HG02588 (cell line): ENCODE measurements around the gene FBXO46.
"Not testable (repeated sequence)": the region's sequence is repeated elsewhere in the genome, so short reads cannot be mapped to it uniquely, and the experiment has no call there.

Experiments
- ATAC-seq: cut with Tn5 transposase; IDR thresholded peaks from one replicate; pipeline ENCODE4 v1.9.1; 2021; ENCODE audit warnings: mild to moderate bottlenecking, moderate library complexity; ENCODE audit not compliant: unreplicated experiment

FBXO46 gene

DNA sequence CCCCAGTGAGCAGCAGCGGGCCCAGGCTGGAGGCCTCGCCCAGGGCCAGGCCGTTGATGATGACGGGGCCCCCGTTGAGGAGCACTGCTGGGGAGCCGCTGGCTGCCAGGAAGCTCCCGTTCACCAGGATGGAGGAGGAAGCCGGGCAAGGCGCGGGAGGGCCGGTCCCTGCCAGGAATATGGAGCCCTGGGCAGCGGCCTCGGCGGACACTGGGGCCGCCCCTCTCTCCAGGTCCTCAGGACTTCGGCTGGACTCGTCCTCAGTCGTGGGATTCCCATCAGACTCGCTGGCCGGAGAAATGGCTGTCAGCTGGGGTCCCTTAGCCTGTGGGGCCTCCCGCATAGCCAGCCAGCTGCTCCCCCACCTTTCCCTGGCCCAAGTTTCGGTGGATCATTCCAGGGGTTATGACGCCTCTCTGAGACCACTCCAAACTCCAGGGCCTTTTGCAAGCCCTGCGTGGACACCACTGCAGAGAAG, 36.2 kb upstream of the FBXO46 start:
- ATAC-seq = no peak

DNA sequence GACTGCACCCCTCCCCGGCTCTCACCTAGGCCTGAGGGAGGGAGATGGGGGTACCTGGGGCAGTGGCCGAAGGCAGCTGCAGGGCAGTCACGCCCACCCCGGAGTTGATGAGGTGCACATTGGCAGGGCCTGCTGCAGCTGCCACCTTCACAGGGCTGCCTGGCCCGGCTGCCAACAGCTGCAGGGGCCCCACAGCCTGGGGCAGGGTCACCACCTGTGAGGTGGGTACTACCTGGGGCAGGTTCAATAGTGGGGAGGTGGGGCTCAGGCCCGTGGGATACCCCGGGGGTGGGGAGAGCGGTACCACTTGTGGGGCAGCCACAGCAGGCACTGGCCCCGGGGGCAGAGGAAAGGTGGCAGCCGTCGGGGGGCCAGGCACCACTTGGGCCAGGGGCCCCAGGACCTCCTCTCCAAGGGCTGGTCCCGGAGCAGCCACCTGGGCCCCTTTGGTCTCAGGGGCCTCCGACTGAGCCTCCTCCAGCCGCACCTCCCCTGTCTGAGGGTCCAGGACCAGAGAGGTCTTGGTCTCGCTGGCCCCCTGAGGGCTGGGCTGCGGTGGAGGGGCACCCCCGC, 35.7 kb upstream of the FBXO46 start:
- no peak for ATAC-seq

DNA sequence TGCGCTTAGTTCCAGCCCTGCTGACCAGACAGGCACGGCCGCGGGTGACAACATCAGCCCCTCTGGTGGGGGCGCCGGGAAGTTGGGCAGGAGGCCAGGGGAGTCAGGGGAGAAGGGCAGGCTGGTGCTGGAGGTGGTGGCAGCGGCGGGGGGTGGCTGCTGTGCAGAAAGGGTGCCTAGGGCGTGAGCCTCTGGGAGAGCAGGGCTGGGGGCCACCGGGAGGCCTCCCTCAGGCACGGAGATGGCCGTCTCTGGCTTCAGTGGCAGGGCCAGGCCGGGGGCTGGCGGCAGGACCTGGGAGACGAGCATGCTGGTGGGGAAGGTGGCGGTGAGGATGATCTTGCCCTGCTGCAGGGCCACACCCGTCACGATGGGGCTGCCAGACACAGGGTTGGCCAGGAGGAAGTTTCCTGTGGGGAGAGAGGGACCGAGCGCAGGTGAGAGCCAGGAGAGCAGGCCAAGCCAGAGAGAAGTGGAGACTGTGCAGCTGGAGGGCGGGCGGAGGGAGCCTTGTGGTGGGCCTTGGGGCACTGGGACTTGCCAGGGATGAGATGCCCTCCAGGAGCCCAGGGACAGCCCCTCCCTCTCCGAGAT, 35.1 kb upstream of the FBXO46 start:
- ATAC-seq = no peak

DNA sequence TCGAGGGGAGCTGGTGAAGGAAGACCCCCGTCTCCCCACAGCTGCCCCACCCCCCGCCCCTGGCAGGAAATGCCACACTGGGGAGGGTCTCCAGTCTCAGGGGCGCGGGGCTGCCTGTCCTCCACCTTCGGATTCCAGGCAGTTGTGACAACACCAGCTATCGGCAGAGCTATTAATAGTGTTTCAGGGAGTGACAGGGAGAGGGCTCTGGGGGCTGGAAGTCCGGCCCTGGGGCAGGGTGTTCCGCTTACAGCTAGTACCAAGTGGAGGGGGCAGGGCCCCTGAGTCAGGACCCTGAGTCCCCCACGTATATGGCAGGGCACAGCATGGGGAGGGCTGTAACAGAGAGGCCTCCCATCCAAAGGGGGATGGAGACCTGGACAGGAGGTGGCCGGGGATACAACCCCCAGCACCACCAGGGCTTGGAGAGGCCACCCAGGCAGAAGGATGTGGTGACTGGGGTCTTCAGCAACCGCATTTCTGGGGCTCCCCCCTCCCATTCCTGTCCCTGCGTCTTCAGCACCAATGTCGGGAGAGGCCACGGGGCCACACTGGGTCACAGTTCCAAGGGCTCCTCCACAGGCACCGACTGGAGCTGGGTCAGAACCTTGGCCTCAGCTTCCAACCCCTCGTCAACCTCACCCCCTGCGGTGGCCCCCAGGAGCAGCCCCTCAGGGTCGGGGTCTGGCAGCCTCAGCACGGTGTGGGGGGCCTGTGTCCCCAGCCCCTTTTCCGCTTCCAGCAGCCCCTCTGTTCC, 34.4 kb upstream of the FBXO46 start:
- no peak for ATAC-seq

DNA sequence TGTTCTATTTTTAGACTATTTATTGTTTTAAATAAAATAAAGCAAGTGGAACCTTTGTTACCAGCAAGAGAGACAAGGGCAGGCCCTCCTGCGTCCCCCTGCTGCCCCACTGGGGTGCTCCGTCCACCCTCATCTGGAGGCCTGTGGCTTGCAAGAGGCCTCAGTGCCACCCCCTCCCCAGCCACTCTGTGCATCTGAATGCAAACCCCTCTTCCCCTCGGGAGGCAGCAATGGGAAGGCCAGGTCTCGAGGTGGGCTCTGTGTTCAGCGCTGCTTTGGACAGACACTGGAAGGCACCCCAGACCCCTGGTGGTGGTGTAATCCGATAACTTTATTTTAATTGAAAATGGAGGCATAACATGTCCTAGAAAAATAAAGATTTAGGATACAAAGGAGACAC, 33.8 kb upstream of the FBXO46 start:
- ATAC-seq = no peak

DNA sequence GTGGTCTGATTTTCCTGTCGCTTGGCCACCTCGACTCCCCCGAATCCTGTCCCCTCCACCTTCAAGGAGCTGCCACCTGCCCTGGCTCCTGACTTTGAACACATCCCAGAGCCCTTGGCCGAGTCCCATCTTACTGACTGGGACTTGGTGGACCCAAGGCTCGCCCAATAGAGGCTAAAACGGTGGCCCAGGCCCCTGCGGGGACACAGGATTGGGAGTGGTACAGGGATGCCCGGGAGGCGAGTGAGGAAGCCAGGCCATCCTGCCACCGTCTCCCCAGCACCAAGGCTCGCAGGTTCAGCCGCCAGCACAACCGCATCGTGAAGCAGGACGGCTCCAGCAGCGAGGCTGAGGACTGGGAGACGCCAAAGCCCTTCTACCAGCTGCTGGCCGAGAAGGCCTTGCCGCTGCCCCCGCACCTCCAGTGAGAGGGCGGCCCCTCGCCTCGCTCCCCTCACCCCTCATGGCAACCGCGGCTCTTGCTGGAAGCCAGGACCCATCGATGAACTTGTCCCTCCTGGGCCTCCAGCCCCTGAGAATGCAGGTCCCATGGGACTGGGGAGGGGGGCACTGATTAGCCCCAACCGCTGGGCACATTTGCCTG, 33.1 kb upstream of the FBXO46 start:
- ATAC-seq = no peak

DNA sequence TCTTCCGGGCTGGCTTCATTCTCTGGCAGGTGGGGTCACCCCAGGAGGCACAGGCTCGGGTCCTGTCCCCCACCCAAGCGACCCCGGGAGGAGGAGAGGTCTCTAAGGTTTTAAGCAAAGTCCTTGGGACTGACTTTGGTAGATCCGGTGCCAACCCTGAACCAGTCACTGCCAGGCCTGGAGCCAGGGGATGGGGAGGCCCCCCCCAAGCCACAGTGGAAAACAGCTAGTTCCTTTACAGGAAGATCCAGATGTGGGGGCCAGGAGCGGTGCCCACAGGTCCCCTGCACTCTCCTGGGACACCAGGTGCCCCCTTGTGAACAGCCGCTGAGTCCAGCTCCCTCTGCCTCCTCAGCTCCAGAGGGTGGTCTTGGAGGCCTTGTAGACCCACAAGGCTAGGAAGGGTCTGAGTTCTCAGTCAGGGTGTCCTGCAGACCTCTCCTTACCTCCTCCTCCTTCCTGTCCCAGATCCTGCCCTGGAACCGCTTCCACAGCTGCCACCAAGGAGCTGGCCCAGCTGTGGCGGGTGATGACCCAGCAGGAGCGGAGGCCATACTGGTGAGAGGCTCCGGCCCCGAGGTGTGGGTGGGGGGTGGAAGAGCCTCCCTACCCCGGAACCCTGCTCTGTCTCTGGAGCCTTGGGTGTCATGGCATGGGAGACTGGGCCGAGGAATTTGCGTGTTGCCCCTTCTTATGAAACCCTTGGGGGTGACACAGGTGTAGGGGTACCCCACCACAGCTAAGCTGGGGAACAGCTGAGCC, 32.4 kb upstream of the FBXO46 start:
- no peak for ATAC-seq

DNA sequence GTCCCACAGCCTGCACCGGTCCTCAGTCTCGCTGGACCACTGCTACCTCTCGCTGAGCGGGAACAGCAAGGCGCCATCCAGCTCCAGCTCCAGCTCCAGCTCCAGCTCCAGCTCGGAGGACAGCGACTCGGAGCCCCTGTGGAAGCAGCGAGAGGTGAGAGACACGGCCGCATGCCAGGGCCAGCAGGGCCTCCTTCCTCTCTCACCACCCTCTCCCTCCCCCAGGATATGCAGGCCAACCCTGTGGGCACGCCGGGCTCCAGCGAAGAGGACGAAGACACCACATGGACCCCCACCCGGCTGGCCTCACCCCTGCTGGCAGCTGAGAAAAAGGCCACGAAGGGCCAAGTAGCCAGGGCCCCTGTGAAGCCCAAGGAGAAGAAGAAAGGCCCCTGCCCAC, 31.0 kb upstream of the FBXO46 start:
- no peak for ATAC-seq

DNA sequence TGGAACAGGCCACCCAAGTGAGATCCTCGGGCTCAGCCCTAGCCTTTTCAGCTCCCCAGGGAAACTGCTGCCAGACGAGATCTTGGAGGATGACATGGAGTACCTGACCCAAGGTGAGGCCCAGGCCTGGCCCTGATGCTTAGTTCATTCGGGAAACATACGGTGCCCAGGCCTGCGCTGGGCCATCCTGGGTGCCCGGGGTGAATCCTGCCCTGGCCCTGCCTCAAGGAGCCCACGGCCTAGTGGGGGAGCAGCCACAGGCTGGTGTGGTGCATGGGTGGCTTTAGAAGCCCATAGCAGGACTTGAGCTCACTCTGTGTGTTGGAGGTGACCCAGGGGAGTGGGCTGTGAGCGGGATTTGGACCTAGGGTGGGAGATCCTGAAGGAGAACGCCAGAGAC, 28.2 kb upstream of the FBXO46 start:
- ATAC-seq = no peak

DNA sequence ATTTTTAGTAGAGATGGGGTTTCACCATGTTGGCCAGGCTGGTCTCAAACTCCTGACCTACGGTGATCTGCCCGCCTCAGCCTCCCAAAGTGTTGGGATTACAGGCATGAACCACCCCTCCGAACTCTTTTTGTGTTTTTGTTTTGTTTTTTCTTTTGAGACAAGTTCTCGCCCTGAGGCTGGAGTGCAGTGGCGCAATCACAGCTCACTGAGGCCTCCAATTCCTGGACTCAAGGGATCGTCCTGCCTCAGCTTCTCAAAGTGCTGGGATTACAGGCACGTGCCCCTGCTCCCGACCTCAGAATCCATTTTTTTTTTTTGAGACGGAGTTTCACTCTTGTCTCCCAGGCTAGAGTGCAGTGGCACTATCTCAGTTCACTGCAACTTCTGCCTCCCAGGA, 27.0 kb upstream of the FBXO46 start:
- ATAC-seq = no peak

DNA sequence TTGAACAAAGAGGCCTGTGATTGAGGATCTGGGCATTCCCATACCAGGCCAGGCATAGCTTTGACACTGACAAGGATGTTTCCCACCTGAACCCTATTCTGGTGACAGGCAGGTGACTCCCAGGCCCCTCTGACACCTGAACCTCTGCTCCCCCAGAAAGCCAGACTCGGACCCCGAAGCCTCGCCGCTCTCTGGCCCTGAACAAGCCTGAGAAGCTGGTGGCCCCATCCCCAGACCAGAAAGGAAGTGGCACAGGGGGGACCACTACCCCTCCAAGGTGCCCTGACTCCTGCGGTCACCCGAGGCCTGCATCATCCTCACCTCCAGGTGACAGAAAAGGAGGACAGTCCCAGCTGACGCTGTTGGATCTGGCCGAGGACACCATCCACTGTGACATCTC, 23.6 kb upstream of the FBXO46 start:
- no peak for ATAC-seq

DNA sequence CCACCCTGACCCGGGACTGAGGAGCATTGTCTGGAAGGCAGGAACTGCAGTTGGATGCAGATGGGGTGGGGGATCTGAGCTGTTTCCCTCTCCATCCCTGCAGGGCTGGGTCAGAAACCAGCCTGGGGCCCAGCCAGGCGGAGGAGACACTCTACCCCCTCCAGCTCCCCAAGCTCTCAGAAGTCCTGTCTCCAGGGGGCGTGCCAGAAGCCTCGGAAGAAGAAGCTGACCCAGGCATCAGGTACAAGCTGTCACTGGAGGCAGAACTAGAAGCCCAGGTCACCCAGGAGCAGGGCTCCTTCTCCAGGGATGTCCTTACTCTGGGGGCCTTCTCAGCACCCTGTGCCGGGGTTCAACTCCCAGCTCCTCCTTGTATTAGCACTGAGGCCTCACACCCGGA, 22.9 kb upstream of the FBXO46 start:
- ATAC-seq = no peak

DNA sequence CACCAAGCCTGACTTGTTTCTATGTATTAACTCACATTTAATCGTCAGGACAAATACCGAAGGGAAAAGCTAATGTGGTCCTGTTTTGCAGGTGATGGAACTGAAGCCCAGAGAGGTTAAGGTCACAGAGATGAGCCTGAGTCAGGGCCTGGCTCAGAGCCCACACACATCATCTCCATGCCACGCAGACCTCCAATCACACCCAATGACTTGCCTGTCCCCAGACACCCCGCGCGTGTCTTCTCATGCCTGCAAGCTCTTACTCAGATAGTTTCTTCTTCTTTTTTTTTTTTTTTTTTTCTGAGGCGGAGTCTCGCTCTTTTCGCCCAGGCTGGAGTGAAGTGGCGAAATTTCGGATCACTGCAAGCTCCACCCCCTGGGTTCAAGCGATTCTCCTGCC, 21.9 kb upstream of the FBXO46 start:
- no peak for ATAC-seq

DNA sequence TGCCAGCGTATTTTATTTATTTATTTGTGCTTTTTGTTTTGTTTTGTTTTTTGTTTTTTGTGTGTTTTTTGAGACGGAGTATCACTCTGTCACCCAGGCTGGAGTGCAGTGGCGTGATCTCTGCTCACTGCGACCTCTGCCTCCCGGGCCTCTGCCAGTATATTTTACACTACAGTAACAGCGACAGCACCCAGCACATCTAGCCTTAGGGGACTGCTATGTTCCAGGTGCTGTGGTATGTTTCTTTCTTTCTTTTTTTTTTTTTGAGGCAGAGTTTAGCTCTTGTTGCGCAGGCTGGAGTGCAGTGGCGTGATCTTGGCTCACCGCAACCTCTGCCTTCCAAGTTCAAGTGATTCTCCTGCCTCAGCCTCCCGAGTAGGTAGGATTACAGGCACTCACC, 20.8 kb upstream of the FBXO46 start:
- ATAC-seq = not testable (repeated sequence)

DNA sequence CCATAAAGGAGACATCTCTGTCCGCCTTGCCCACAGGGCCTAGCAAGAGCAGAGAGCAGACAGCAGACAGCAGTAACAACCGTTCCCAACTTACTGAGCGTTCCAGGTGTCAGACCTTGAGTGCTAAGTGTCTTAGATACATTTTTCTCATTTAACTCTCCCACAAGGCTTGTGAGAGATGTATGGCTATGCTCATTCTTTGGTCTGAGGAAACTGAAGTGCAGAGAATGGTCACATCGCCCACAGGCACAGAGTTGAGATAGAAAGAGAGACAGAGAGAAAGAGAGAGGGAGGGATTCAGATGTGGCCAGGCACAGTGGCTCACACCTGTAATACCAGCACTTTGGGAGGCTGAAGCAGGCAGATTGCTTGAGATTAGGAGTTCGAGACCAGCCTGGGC, 16.8 kb upstream of the FBXO46 start:
- ATAC-seq = no peak

DNA sequence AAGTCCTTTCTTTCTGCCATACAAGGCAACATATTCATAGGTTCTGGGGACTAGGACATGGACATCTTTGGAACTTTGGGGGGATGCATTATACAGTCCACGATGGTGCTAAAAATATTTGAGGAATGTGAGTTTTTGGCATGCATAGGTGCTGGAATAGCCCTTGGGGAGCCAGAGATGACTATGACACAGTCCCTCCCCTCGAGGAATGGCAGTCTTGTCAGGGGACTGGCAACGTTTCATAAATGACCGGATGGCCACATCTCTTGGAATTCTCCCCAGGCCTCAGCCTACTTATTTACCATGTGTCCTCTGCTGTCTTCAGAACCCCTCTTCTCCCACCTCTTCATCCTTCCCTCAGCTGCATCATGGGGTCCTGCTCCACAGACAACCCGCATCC, 16.2 kb upstream of the FBXO46 start:
- ATAC-seq = no peak

DNA sequence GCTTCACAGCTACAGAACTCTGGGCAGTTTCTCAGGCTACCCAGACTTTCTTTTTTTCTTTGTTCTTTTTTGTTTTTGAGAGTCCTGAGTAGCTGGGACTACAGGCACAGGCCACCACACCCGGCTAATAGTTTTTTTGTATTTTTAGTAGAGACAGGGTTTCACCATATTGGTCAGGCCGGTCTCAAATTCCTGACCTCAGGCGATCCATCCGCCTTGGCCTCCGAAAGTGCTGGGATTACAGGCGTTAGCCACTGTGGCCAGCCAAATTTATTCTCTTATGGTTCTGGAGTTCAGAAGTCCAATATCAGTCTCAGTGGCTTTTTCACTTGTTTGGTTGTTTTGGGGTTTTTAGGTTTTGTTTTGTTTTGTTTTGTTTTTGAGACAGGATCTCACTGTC, 14.9 kb upstream of the FBXO46 start:
- ATAC-seq = no peak

DNA sequence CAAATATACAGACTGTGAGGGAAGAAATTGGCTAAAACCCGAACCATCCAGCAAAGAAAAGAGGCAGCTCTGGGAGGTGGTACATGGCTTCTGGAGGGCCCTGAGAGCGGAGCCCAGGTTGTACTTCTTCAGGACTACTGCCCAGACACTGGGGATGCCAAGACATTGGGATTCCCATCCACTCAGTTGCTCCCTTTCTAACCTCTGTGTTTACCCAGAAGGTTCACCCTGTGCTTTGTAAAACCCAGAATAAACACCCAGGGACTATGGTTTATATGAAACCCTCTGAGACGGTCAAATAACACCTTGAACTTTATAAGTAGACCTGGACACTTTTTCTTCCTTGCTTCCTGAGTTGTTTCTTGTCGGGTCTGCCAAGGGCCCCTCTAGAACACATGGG, 12.3 kb upstream of the FBXO46 start:
- no peak for ATAC-seq

DNA sequence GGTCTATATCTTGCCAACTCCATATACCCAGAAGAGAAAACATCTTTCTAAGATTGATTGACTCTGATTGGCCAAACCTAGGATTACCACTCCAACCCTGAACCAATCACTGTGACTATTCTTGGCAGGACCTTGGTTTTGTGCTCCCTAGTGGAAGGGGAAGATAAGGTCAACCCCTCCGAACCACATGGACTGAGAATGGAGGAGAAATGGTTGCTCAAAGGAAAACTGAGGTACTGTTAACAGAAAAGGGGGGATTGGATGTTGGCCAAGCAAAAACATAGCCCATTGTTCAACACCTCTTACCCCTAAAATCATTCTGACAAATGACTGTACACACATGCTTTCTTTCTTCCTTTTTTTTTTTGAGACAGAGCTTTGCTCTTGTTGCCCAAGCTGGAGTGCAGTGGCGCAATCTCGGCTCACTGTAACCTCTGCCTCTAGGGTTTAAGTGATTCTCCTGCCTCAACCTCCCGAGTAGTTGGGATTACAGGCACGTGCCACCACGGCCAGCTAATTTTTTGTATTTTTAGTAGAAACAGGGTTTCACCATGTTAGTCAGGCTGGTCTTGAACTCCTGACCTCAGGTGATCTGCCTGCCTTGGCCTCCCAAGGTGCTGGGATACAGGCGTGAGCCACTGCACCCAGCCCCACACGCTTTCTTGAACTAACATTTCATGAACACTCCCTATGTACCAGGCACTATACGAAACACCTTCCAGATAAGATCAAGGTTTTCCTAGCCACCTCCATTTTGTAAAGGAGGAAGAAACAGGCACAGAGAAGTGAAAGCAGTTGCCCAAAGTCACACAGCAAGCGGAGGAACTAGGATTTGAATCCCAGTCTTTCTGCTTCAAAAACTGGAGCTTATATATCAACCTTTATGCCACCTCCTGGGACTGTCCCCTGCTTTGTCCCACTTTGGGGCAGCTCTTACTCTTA, 9.1 kb upstream of the FBXO46 start:
- ATAC-seq = no peak

DNA sequence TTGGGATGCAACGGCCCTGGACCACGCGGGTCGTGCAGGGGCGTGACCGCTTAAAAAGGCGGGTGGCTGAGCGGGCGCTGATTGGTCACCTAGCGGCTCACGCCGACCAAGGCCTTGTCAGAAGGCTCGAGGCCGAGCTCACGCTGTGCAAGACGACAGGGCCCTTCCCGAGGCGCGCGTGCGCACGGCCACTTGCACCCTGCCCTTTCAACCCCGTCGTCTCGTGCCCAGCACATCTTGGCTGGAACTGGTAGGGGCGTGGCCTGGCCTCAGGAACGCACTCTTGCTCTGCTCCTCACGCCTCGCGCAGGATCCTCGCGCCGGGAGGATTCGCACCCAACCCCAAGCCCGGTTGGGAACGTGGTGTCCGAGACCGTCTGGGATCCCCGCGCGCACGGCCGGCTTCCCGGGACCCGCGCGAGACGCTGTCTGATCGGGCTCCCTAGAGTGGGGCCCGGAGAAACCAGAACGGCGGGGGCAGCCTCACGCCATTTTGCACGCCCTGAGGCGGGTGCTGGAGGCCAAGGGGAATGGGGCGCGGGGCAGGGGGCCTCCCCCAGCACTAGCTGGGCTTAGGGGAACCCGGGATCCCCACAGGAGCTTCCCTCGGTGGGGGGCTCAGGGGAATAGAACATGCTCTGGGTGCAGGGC, 2.6 kb upstream of the FBXO46 start, which contains the start of gene MEIOSIN:
Gene MEIOSIN, plus strand, starts transcription at position 280 of the 651 bp plus-strand sequence. CDS start 1,938 bp downstream, outside the sequence.
- ATAC-seq = no peak
